ENCODE measurements around the gene IGFBP1.

IGFBP1 gene

DNA sequence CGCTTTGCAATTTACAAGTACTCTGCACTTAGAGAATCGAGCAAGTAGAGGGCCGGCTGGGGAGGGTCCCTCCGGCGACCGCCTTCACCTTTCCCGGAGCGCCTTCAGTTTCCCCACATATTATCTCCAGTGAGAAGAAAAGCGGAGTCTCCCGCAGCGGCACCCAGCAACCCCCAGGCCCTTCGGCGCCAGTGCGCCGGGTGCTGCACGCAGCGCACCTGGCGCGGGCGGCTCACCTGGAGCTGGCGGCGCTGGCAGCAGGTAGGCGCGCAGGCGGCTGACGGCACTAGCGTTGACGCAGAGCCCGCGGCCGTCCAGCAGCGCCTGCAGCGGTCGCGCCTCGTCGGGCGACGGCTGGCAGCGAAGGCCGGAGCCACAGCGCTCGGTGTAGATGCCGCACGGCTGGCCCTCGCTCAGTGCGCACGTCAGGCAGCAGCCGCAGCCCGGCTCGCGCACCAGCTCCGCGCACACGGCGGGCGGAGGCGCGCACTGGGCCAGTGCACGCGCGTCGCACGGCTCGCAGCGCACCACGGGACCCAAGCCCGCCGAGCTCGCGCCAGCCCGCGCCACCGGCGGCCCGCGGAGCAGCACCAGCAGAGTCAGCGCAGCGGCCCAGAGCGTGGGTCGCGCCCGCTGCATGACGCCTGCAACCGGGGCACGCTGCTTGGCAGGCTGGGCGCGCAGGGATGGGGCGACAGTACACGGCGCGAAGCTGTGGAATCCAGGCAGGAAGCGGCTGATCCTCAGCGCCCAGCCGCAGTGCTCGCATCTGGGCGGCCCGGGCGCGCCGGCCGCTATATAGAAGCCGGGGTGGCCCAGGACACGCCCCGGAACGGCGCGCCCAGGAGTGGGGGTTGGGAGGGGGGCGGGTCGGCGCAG is 32.5 kb downstream of the IGFBP1 start, which contains the start of gene IGFBP3:
TSS of gene IGFBP3 (minus strand) at position 771 of the 879 bp plus-strand sequence. CDS start at position 639, 132 bp downstream.
- no peak for TF ChIP-seq EP300 (IDR thresholded peaks at IDR 0.05; ENCODE audit: borderline replicate concordance)
- TF ChIP-seq, protein P1, sequence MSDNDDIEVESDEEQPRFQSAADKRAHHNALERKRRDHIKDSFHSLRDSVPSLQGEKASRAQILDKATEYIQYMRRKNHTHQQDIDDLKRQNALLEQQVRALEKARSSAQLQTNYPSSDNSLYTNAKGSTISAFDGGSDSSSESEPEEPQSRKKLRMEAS (IDR thresholded peaks at IDR 0.05): peak; percentile 69
- TF ChIP-seq, protein P2, sequence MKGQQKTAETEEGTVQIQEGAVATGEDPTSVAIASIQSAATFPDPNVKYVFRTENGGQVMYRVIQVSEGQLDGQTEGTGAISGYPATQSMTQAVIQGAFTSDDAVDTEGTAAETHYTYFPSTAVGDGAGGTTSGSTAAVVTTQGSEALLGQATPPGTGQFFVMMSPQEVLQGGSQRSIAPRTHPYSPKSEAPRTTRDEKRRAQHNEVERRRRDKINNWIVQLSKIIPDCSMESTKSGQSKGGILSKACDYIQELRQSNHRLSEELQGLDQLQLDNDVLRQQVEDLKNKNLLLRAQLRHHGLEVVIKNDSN (IDR thresholded peaks at IDR 0.05): peak; percentile 4; the same call in 1 of the 2 replicates
- TF ChIP-seq CREB1 (IDR thresholded peaks at IDR 0.05; ENCODE audit: low read depth): no peak
- TF ChIP-seq TCF12 (IDR thresholded peaks at IDR 0.05; ENCODE audit: low read depth): peak; percentile 10; the same call in 1 of the 2 replicates

DNA sequence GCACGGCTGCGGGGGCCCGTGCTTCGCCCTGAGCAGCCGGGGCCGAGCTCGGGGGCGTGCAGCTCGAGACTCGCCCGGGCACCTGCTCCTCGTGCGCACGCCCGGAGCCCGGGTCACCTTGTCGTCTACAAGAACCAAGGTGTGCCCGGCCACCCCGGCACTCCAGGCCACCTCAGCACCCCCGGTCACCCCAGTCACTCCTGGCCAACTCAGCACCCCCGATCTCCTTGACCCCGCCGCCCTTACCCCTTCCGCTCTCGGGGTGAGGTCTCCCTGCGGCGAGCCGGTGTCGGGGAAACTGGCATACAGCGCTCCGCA is 33.1 kb downstream of the IGFBP1 start:
- TF ChIP-seq, protein P1 (IDR thresholded peaks at IDR 0.05): no peak
- TF ChIP-seq FOXM1 (IDR thresholded peaks at IDR 0.05; ENCODE audit: borderline replicate concordance, low read depth): no peak
- no peak for TF ChIP-seq RAD21 (IDR thresholded peaks at IDR 0.05; ENCODE audit: low read depth)
- TF ChIP-seq TEAD4 (IDR thresholded peaks at IDR 0.05): no peak

DNA sequence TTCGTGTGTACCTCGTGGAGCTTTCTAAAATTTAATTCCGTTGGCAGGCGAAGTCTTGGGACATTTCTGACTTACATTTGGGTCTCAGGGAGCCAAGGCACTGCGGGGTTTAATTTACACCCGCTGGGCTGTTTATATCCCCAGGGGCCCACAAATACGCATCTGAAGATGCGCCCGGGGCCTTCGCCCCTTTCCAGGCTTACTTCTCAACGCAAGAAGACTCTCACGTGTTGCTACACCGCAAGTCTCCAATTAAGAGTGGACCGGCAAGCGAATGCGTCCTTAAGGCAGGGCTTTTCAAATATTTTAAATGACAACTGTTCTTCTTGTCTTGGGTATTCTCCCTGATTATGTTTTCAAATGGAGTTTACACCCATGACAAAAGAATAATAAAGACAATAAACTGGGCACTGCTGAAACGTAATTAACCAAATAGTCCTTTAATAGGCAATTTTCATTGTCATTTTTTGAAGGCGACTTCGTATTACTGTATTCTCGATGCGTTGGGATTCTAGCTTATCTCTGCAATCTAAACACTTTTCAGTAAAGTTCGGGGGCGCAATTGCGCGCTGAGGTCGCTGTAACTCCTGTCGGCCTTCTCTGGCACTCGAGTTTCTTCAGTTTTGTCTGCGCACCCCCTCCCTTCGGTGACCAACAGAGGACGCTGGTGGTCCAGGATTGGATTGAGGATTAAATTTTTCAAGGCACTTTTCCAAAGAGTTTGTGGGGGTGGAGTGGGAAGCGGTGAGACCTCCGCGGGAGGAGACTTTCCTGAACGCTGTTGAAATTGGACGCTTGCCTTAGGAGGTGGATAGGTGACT is 33.6 kb downstream of the IGFBP1 start:
- no peak for TF ChIP-seq EP300 (IDR thresholded peaks at IDR 0.05; ENCODE audit: borderline replicate concordance)
- no peak for TF ChIP-seq CREB1 (IDR thresholded peaks at IDR 0.05; ENCODE audit: low read depth)
- TF ChIP-seq RAD21 (IDR thresholded peaks at IDR 0.05; ENCODE audit: low read depth): peak; percentile 78
- TF ChIP-seq EGR1 (IDR thresholded peaks at IDR 0.05): 0 out of 2 replicates have a peak, but pooled peaks have one; percentile 8
- TF ChIP-seq ZBTB7A (IDR thresholded peaks at IDR 0.05; ENCODE audit: low read depth): no peak
- TF ChIP-seq, protein P3, sequence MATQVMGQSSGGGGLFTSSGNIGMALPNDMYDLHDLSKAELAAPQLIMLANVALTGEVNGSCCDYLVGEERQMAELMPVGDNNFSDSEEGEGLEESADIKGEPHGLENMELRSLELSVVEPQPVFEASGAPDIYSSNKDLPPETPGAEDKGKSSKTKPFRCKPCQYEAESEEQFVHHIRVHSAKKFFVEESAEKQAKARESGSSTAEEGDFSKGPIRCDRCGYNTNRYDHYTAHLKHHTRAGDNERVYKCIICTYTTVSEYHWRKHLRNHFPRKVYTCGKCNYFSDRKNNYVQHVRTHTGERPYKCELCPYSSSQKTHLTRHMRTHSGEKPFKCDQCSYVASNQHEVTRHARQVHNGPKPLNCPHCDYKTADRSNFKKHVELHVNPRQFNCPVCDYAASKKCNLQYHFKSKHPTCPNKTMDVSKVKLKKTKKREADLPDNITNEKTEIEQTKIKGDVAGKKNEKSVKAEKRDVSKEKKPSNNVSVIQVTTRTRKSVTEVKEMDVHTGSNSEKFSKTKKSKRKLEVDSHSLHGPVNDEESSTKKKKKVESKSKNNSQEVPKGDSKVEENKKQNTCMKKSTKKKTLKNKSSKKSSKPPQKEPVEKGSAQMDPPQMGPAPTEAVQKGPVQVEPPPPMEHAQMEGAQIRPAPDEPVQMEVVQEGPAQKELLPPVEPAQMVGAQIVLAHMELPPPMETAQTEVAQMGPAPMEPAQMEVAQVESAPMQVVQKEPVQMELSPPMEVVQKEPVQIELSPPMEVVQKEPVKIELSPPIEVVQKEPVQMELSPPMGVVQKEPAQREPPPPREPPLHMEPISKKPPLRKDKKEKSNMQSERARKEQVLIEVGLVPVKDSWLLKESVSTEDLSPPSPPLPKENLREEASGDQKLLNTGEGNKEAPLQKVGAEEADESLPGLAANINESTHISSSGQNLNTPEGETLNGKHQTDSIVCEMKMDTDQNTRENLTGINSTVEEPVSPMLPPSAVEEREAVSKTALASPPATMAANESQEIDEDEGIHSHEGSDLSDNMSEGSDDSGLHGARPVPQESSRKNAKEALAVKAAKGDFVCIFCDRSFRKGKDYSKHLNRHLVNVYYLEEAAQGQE (IDR thresholded peaks at IDR 0.05; ENCODE audit: low read depth): no peak

DNA sequence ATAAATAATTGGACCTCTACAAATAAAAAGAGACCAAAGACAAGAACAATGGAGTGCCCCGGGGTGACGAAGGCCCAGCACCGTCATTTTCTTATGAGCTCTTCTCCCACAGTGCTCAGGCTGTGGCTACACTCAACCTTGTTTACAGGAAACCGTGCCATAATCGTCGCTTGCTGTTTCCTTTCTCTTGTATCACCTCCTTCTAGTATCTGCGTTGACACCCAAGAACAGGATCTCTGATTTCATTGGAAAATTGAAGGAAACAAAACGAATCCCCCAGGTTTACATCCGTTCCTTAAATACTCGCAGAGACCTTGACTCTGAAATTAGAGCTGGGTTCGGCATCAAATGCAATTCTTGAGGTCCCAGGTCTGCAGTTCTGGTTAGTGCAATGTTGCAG is 34.5 kb downstream of the IGFBP1 start:
- no peak for TF ChIP-seq ZBTB7A (IDR thresholded peaks at IDR 0.05; ENCODE audit: low read depth)
- TF ChIP-seq NFIC (IDR thresholded peaks at IDR 0.05): no peak
- TF ChIP-seq TEAD4 (IDR thresholded peaks at IDR 0.05): no peak
- TF ChIP-seq, protein P2 (IDR thresholded peaks at IDR 0.05): no peak
- TF ChIP-seq, protein P1 (IDR thresholded peaks at IDR 0.05): no peak
- no peak for TF ChIP-seq TAF1 (IDR thresholded peaks at IDR 0.05; ENCODE audit: low read depth)
- TF ChIP-seq FOXM1 (IDR thresholded peaks at IDR 0.05; ENCODE audit: borderline replicate concordance, low read depth): no peak
- TF ChIP-seq CREB1 (IDR thresholded peaks at IDR 0.05; ENCODE audit: low read depth): no peak
- TF ChIP-seq TCF12 (IDR thresholded peaks at IDR 0.05; ENCODE audit: low read depth): no peak
- no peak for TF ChIP-seq RAD21 (IDR thresholded peaks at IDR 0.05; ENCODE audit: low read depth)
- no peak for TF ChIP-seq CEBPB (IDR thresholded peaks at IDR 0.05)
- no peak for TF ChIP-seq EGR1 (IDR thresholded peaks at IDR 0.05)
- TF ChIP-seq YY1 (IDR thresholded peaks at IDR 0.05; ENCODE audit: low read depth): no peak
- no peak for TF ChIP-seq EP300 (IDR thresholded peaks at IDR 0.05; ENCODE audit: borderline replicate concordance)
- TF ChIP-seq, protein P3 (IDR thresholded peaks at IDR 0.05; ENCODE audit: low read depth): no peak

DNA sequence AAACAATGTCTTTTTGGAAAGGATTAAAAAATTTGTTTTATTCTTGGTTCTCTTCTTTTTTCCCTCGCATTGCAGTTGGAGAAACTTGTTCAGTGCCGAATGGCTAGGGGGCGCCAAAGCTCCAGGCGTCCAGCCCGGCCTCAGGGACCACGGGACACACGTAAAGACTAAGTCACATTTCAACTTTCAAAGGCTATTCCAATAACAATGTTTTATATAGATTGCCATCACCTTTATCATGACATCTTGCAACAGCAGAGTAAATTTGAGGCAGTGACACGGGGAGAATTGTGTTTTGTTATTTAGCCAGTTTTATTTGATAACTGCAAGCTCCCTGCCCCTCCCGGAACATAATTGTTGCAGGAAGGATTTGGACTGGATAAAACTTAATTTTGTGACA is 35.0 kb downstream of the IGFBP1 start:
- peak; percentile 99 for TF ChIP-seq RAD21 (IDR thresholded peaks at IDR 0.05; ENCODE audit: low read depth)
- no peak for TF ChIP-seq CEBPB (IDR thresholded peaks at IDR 0.05)
- TF ChIP-seq, protein P1 (IDR thresholded peaks at IDR 0.05): peak; percentile 28

Measured in Ishikawa (cell line).